GM20000 (cell line): ENCODE results near the gene CROCC.
A peak's percentile ranks its signal among the peaks of the same experiment; 100 is the strongest.
"Not testable (repeated sequence)": the region's sequence is repeated elsewhere in the genome, so short reads cannot be mapped to it uniquely, and the experiment has no call there.

ENCODE experiments used
- DNase-seq: peaks from one replicate; pipeline ENCODE4 v3.0.0; 2012; ENCODE audit warnings: low spot score
- CTCF ChIP-seq: IDR thresholded peaks from 2 replicates; pipeline ENCODE4 v1.5.1; 2012; ENCODE audit warnings: mild to moderate bottlenecking, control low read depth; ENCODE audit errors: extremely low read depth, missing control alignments

The CROCC gene

GRCh38 chr1:16888860-16889816 is 32.6 kb upstream of the CROCC start:
- TF ChIP-seq CTCF, result no peak
- DNase-seq, result no peak

GRCh38 chr1:16890539-16891021 is 31.2 kb upstream of the CROCC start:
- not testable (repeated sequence) for DNase-seq

GRCh38 chr1:16891057-16891456 is 30.7 kb upstream of the CROCC start:
- not testable (repeated sequence) for DNase-seq

GRCh38 chr1:16892978-16893525 is 28.7 kb upstream of the CROCC start:
- DNase-seq, result not testable (repeated sequence)

GRCh38 chr1:16893796-16894195 is 27.9 kb upstream of the CROCC start:
- not testable (repeated sequence) for DNase-seq

GRCh38 chr1:16894338-16894737 is 27.4 kb upstream of the CROCC start:
- not testable (repeated sequence) for DNase-seq

GRCh38 chr1:16895233-16895597 is 26.5 kb upstream of the CROCC start:
- DNase-seq, result not testable (repeated sequence)

GRCh38 chr1:16895598-16896315 is 26.0 kb upstream of the CROCC start, which contains the start of gene RNU1-2:
Gene RNU1-2 (plus strand): TSS chr1:16895980.
- DNase-seq, result peak; percentile 77

- DNase-seq, result not testable (repeated sequence)
Observed at GRCh38 chr1:16896316-16897055, 25.2 kb upstream of the CROCC start.

GRCh38 chr1:16897653-16898052 is 24.1 kb upstream of the CROCC start:
- DNase-seq, result not testable (repeated sequence)

GRCh38 chr1:16898298-16898697 is 23.4 kb upstream of the CROCC start:
- not testable (repeated sequence) for DNase-seq

GRCh38 chr1:16899020-16899419 is 22.7 kb upstream of the CROCC start:
- DNase-seq, result not testable (repeated sequence)

- no peak for TF ChIP-seq CTCF
- no peak for DNase-seq
Observed at GRCh38 chr1:16900751-16901150, 21.0 kb upstream of the CROCC start.

- not testable (repeated sequence) for DNase-seq
Observed at GRCh38 chr1:16901371-16901770, 20.4 kb upstream of the CROCC start.
